ENCODE results near the gene GPR183.

GPR183 gene

GRCh38 chr13:99311748-99312492, 4.7 kb upstream of the GPR183 start:
- no peak for DNase-seq (ENCODE audit: low read depth)

- DNase-seq (ENCODE audit: low read depth) = no peak
These were observed 3.9 kb upstream of the GPR183 start for GRCh38 chr13:99311137-99311536.

- DNase-seq (ENCODE audit: low read depth) = no peak
These were observed 3.3 kb upstream of the GPR183 start for GRCh38 chr13:99310382-99311031.

GRCh38 chr13:99308471-99309087, 1.4 kb upstream of the GPR183 start:
- no peak for DNase-seq (ENCODE audit: low read depth)

GRCh38 chr13:99307648-99308339, 595 bp upstream of the GPR183 start:
- no peak for DNase-seq (ENCODE audit: low read depth)

GRCh38 chr13:99305566-99305965, 1.6 kb downstream of the GPR183 start:
- no peak for DNase-seq (ENCODE audit: low read depth)

GRCh38 chr13:99305158-99305557, 2.0 kb downstream of the GPR183 start:
- DNase-seq (ENCODE audit: low read depth) = no peak

GRCh38 chr13:99304541-99304940, 2.7 kb downstream of the GPR183 start:
- no peak for DNase-seq (ENCODE audit: low read depth)

GRCh38 chr13:99303863-99304521, 3.2 kb downstream of the GPR183 start:
- no peak for DNase-seq (ENCODE audit: low read depth)

GRCh38 chr13:99302637-99303505, 4.3 kb downstream of the GPR183 start:
- DNase-seq (ENCODE audit: low read depth) = no peak

GRCh38 chr13:99301913-99302636, 5.1 kb downstream of the GPR183 start:
- no peak for DNase-seq (ENCODE audit: low read depth)

- no peak for DNase-seq (ENCODE audit: low read depth)
These were observed 6.0 kb downstream of the GPR183 start for GRCh38 chr13:99301056-99301838.

- no peak for DNase-seq (ENCODE audit: low read depth)
These were observed 7.3 kb downstream of the GPR183 start for GRCh38 chr13:99299920-99300341.

- DNase-seq (ENCODE audit: low read depth) = no peak
These were observed 7.8 kb downstream of the GPR183 start for GRCh38 chr13:99299256-99299919.

- no peak for DNase-seq (ENCODE audit: low read depth)
These were observed 9.1 kb downstream of the GPR183 start for GRCh38 chr13:99298056-99298455.

GRCh38 chr13:99297331-99297730, 9.9 kb downstream of the GPR183 start:
- DNase-seq (ENCODE audit: low read depth) = no peak

GRCh38 chr13:99296398-99296797, 10.8 kb downstream of the GPR183 start:
- DNase-seq (ENCODE audit: low read depth) = no peak

GRCh38 chr13:99295488-99296252, 11.5 kb downstream of the GPR183 start:
- DNase-seq (ENCODE audit: low read depth) = no peak

Measured in fibroblast of the conjunctiva (primary cell).